Kidney epithelial cell (primary cell): ENCODE results near the gene PHF13. TPM values are rescaled to one million over a fixed set of nuclear protein-coding genes. Genes with fewer than 3 reads are reported as not detected.

Source experiments
- DNase-seq: peaks from one replicate; pipeline ENCODE4 v3.0.0-alpha.2; 2010; ENCODE audit warnings: low read depth
- H3K27me3 ChIP-seq: 2 replicates; pipeline ENCODE4 v1.6.0; 2011; ENCODE audit warnings: low read length; ENCODE audit not compliant: control insufficient read depth, insufficient read depth
- H3K36me3 ChIP-seq: 2 replicates; pipeline ENCODE4 v1.5.1; 2011; ENCODE audit warnings: low read length; ENCODE audit not compliant: control insufficient read depth, insufficient read depth
- H3K4me3 ChIP-seq: 2 replicates; pipeline ENCODE4 v1.5.1; 2011; ENCODE audit warnings: low read depth, mild to moderate bottlenecking, control low read depth, low read length
- CTCF ChIP-seq: IDR thresholded peaks from 2 replicates; pipeline ENCODE4 v1.5.1; 2011; ENCODE audit warnings: mild to moderate bottlenecking, moderate library complexity, low read length, control low read depth, inconsistent platforms; ENCODE audit not compliant: insufficient read depth, poor library complexity, severe bottlenecking
- total RNA-seq: library from RNA; depleted of rRNA; stranded (reverse); fragments of >200 nt; gene quantifications from 2 replicates; pipeline ENCODE4 v1.2.3, GENCODE V29; 2015

PHF13 gene
- total RNA-seq, 1 donor from 2014 or later: 8.8 TPM

- H3K27me3 ChIP-seq: no peaks in the 10 kb centered on the region
- peaks cover 7% of the 10 kb centered on the region for H3K36me3 ChIP-seq
- H3K4me3 ChIP-seq: no peak overlapping the region
- no peak for DNase-seq
- TF ChIP-seq CTCF: no peak
Observed at GRCh38 chr1:6588893-6589520, 24.5 kb upstream of the PHF13 start.

- no peak for DNase-seq
- Histone ChIP-seq H3K27me3 (no peaks in the 10 kb centered on the region), H3K4me3 (no peak overlapping the region), H3K36me3 (peaks cover 7% of the 10 kb centered on the region)
- TF ChIP-seq CTCF: no peak
Observed at GRCh38 chr1:6590046-6590445, 23.5 kb upstream of the PHF13 start.

GRCh38 chr1:6591222-6591621, 22.3 kb upstream of the PHF13 start:
- peaks cover 7% of the 10 kb centered on the region for H3K36me3 ChIP-seq

GRCh38 chr1:6591644-6592043, 21.9 kb upstream of the PHF13 start:
- DNase-seq: no peak
- H3K27me3 ChIP-seq: no peaks in the 10 kb centered on the region
- TF ChIP-seq CTCF: no peak
- peaks cover 7% of the 10 kb centered on the region for H3K36me3 ChIP-seq
- H3K4me3 ChIP-seq: no peak overlapping the region

More at GRCh38 chr1:6591222-6591621, 22.3 kb upstream of the PHF13 start:
- no peak for TF ChIP-seq CTCF
- Histone ChIP-seq H3K27me3 (no peaks in the 10 kb centered on the region), H3K4me3 (no peak overlapping the region)
- no peak for DNase-seq

- Histone ChIP-seq H3K27me3 (no peaks in the 10 kb centered on the region), H3K4me3 (no peak overlapping the region), H3K36me3 (peaks cover 7% of the 10 kb centered on the region)
- DNase-seq: no peak
- no peak for TF ChIP-seq CTCF
Observed at GRCh38 chr1:6592441-6592840, 21.1 kb upstream of the PHF13 start.
